ENCODE data around the gene TP53RK. TPM values are rescaled to one million over a fixed set of nuclear protein-coding genes. Genes with fewer than 3 reads are reported as not detected.

The TP53RK gene
- total and polyA plus RNA-seq, 2 of the 13 experiments (the other 11 are each of a cell fraction or from before 2014, with no cell fraction given) = 12.9 to 25.5 TPM

DNA sequence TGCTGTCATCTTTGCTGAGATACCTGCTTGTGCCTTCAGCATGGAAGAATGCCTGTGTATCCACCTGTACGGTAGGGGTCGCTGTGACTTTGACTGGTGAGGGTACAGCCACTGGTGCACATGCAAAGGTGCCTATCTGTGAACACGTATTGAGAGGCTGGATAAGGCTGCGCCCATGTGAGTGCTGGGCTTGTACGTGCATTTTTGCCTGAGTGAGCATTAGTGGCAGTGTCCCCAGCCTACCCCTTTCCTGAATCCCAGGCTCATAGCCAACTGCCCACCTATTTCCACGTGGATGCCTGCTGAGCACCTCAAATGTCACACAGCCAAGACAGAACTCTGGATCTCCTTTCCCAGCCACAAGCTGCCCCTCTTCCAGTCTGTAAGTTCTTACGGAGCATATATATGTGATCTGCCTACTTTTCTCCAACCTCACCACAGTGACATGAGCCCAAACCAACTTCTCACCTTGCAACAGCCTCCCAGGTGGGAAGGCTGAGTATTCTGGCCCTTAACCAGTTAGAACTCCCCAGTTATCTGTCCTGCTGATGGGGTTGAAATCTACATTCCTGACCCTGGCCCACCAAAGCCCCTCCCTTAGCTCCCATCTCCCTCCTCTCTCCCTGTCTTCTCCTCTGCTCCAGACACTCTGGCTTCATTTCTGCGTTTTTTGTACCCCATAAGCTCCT lies 19.1 kb upstream of the TP53RK start (continued):
- TF ChIP-seq IKZF5 (CRISPR knock-in tag; IDR thresholded peaks at IDR 0.05) = peak; percentile 79
- 0 out of 2 replicates have a peak, but pooled peaks have one; percentile 64 for TF ChIP-seq ZNF329 (CRISPR knock-in tag; IDR thresholded peaks at IDR 0.05; ENCODE audit: low read depth)
- 0 out of 2 replicates have a peak, but pooled peaks have one; percentile 65 for TF ChIP-seq ZNF552 (CRISPR knock-in tag; IDR thresholded peaks at IDR 0.05; ENCODE audit: borderline replicate concordance)
- TF ChIP-seq ZNF761 (CRISPR knock-in tag; conservative IDR thresholded peaks at IDR 0.05) = no peak
- TF ChIP-seq PRDM15 (CRISPR knock-in tag; IDR thresholded peaks at IDR 0.05) = no peak
- TF ChIP-seq YEATS4 (CRISPR knock-in tag; IDR thresholded peaks at IDR 0.05; ENCODE audit: borderline replicate concordance) = peak; percentile 45; the same call in 1 of the 2 replicates
- TF ChIP-seq, protein P1, sequence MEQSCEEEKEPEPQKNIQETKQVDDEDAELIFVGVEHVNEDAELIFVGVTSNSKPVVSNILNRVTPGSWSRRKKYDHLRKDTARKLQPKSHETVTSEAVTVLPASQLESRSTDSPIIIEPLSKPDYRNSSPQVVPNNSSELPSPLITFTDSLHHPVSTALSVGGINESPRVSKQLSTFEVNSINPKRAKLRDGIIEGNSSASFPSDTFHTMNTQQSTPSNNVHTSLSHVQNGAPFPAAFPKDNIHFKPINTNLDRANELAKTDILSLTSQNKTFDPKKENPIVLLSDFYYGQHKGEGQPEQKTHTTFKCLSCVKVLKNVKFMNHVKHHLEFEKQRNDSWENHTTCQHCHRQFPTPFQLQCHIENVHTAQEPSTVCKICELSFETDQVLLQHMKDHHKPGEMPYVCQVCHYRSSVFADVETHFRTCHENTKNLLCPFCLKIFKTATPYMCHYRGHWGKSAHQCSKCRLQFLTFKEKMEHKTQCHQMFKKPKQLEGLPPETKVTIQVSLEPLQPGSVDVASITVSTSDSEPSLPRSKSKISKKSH (CRISPR knock-in tag; IDR thresholded peaks at IDR 0.05; ENCODE audit: borderline replicate concordance) = peak; percentile 89; the same call in 1 of the 2 replicates
- no peak for TF ChIP-seq MED8 (CRISPR knock-in tag; IDR thresholded peaks at IDR 0.05; ENCODE audit: insufficient replicate concordance)
- TF ChIP-seq ZNF703 (CRISPR knock-in tag; IDR thresholded peaks at IDR 0.05; ENCODE audit: borderline replicate concordance) = no peak
- TF ChIP-seq KDM5B (CRISPR knock-in tag; IDR thresholded peaks at IDR 0.05; ENCODE audit: borderline replicate concordance) = peak; percentile 95
- TF ChIP-seq, protein P2, sequence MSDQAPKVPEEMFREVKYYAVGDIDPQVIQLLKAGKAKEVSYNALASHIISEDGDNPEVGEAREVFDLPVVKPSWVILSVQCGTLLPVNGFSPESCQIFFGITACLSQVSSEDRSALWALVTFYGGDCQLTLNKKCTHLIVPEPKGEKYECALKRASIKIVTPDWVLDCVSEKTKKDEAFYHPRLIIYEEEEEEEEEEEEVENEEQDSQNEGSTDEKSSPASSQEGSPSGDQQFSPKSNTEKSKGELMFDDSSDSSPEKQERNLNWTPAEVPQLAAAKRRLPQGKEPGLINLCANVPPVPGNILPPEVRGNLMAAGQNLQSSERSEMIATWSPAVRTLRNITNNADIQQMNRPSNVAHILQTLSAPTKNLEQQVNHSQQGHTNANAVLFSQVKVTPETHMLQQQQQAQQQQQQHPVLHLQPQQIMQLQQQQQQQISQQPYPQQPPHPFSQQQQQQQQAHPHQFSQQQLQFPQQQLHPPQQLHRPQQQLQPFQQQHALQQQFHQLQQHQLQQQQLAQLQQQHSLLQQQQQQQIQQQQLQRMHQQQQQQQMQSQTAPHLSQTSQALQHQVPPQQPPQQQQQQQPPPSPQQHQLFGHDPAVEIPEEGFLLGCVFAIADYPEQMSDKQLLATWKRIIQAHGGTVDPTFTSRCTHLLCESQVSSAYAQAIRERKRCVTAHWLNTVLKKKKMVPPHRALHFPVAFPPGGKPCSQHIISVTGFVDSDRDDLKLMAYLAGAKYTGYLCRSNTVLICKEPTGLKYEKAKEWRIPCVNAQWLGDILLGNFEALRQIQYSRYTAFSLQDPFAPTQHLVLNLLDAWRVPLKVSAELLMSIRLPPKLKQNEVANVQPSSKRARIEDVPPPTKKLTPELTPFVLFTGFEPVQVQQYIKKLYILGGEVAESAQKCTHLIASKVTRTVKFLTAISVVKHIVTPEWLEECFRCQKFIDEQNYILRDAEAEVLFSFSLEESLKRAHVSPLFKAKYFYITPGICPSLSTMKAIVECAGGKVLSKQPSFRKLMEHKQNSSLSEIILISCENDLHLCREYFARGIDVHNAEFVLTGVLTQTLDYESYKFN (CRISPR knock-in tag; conservative IDR thresholded peaks at IDR 0.05) = peak; percentile 25; the same call in 1 of the 2 replicates
- TF ChIP-seq, protein P3, sequence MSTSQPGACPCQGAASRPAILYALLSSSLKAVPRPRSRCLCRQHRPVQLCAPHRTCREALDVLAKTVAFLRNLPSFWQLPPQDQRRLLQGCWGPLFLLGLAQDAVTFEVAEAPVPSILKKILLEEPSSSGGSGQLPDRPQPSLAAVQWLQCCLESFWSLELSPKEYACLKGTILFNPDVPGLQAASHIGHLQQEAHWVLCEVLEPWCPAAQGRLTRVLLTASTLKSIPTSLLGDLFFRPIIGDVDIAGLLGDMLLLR (CRISPR knock-in tag; IDR thresholded peaks at IDR 0.05) = peak; percentile 88
- peak; percentile 55; the same call in 1 of the 2 replicates for TF ChIP-seq ZNF768 (CRISPR knock-in tag; IDR thresholded peaks at IDR 0.05)
- 0 out of 2 replicates have a peak, but pooled peaks have one; percentile 29 for TF ChIP-seq ZNF678 (CRISPR knock-in tag; IDR thresholded peaks at IDR 0.05)
- TF ChIP-seq, protein P4, sequence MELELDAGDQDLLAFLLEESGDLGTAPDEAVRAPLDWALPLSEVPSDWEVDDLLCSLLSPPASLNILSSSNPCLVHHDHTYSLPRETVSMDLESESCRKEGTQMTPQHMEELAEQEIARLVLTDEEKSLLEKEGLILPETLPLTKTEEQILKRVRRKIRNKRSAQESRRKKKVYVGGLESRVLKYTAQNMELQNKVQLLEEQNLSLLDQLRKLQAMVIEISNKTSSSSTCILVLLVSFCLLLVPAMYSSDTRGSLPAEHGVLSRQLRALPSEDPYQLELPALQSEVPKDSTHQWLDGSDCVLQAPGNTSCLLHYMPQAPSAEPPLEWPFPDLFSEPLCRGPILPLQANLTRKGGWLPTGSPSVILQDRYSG (CRISPR knock-in tag; IDR thresholded peaks at IDR 0.05) = no peak
- TF ChIP-seq ZNF557 (CRISPR knock-in tag; IDR thresholded peaks at IDR 0.05) = 0 out of 2 replicates have a peak, but pooled peaks have one; percentile 35

Data from HepG2 (cell line).